Gastrocnemius medialis (tissue), 4 donors: Measurements from ENCODE around the gene LRMDA. TPM values are rescaled to one million over a fixed set of nuclear protein-coding genes. Genes with fewer than 3 reads are reported as not detected.

Source experiments
- ATAC-seq, 2 donors: fragments of 150-250 bp; one replicate each; pipeline ENCODE4 v1.9.1; 2016
- DNase-seq, 2 donors: peaks; one replicate each; pipeline ENCODE4 v3.0.0-alpha.2; 2019
- H3K27ac ChIP-seq, 4 donors: fragments of 200-600 bp; sonication (generic); 1 replicate in 1 of 4; 2 replicates in 3 of 4; pipeline ENCODE4 v1.5.1; 2016 to 2018; ENCODE audit warnings: mild to moderate bottlenecking in 2 of 4, moderate library complexity in 1 of 4
- H3K27me3 ChIP-seq, 3 donors: fragments of 200-600 bp; sonication (generic) in 2 of 3; 1 replicate in 1 of 3; 2 replicates in 2 of 3; pipeline versions ENCODE4 v1.5.1 to v1.6.0; 2016 to 2019; ENCODE audit warnings: mild to moderate bottlenecking in 1 of 3, moderate library complexity in 1 of 3
- H3K36me3 ChIP-seq, 2 donors: fragments of 200-600 bp; sonication (generic) in 1 of 2; one replicate each; pipeline ENCODE4 v1.5.1; 2017 to 2018
- H3K4me1 ChIP-seq, 2 donors: fragments of 200-600 bp; sonication (generic) in 1 of 2; one replicate each; pipeline ENCODE4 v1.5.1; 2016 to 2017; ENCODE audit warnings: mild to moderate bottlenecking in 2 of 2
- H3K4me3 ChIP-seq, 4 donors: fragments of 200-600 bp; sonication (generic) in 3 of 4; 1 replicate in 1 of 4; 2 replicates in 3 of 4; pipeline ENCODE4 v1.5.1; 2016 to 2019; ENCODE audit warnings: mild to moderate bottlenecking in 2 of 4
- H3K9me3 ChIP-seq, 3 donors: fragments of 200-600 bp; sonication (generic) in 2 of 3; 1 replicate in 1 of 3; 2 replicates in 2 of 3; pipeline ENCODE4 v1.5.1; 2016 to 2019
- POLR2A ChIP-seq, 2 donors: fragments of 450-650 bp; IDR thresholded peaks; one replicate each; pipeline ENCODE4 v1.6.1; 2017; ENCODE audit warnings: antibody characterized with exemption in 2 of 2, mild to moderate bottlenecking in 2 of 2, moderate library complexity in 2 of 2
- in situ Hi-C, 4 donors: fragments of 200-750 bp; cut with MboI; loops; one replicate each; pipeline versions ENCODE4 v1.15.0 to v1.8.0; 2017; ENCODE audit warnings: low sequenced_read_pairs in 4 of 4
- intact Hi-C: fragments of 100-400 bp; cut with DNase I; formaldehyde crosslinking; loops from one replicate; pipeline ENCODE4 v1.15.1; 2023; ENCODE audit warnings: low total_unique reads
- total RNA-seq, 4 donors: library from RNA; depleted of rRNA; stranded (reverse); fragments of >200 nt; gene quantifications; one replicate each; pipeline versions ENCODE4 v1.1.0 to v1.2.3, GENCODE V29; 2016
- TF ChIP-seq, protein P1 (sequence below), 5 experiments: fragments of 450-650 bp in 3 of 5; fragments of 200-600 bp in 2 of 5; sonication (generic) in 2 of 5; IDR thresholded peaks in 4 of 5; conservative IDR thresholded peaks in 1 of 5; 1 replicate in 4 of 5; 2 replicates in 1 of 5; pipeline ENCODE4 v1.5.1; 2016 to 2019; ENCODE audit warnings: antibody characterized with exemption in 5 of 5, mild to moderate bottlenecking in 3 of 5, moderate library complexity in 3 of 5

LRMDA gene
- total RNA-seq, 4 donors from 2014 or later, result 0.80 to 4.5 (median 1.4) TPM

DNA sequence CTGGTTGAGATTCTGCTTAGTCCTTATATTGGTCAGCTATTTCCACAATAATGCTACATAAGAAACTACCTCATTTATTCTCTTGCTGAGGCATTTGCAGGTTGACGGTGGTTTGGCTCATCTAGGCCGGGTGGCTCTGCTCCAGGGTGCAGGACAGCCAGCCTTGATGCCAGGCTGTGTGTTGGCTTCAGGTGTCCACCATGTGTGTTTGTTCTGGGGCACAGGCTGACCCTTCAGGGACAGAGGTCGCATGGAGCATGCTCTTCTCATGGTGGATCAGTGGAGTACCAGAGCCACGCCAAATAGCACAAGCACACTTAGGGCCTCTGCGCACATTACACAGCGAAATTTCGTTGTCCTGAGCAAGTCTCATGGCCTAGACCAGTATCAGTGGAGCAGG is 249.9 kb downstream of the LRMDA start:
- DNase-seq (no peak), ATAC-seq (no peak)
- H3K9me3 ChIP-seq, result no peaks in the 10 kb centered on the region
- H3K4me1 ChIP-seq, result no peaks in the 10 kb centered on the region
- H3K27ac ChIP-seq, result no peak overlapping the region
- intact Hi-C loops, result no loop called here
- H3K4me3 ChIP-seq, result no peak overlapping the region
- H3K27me3 ChIP-seq, result no peaks in the 10 kb centered on the region
- H3K36me3 ChIP-seq, result no peaks in the 10 kb centered on the region
- in situ Hi-C loops, result no loop called here
- TF ChIP-seq, protein P1, sequence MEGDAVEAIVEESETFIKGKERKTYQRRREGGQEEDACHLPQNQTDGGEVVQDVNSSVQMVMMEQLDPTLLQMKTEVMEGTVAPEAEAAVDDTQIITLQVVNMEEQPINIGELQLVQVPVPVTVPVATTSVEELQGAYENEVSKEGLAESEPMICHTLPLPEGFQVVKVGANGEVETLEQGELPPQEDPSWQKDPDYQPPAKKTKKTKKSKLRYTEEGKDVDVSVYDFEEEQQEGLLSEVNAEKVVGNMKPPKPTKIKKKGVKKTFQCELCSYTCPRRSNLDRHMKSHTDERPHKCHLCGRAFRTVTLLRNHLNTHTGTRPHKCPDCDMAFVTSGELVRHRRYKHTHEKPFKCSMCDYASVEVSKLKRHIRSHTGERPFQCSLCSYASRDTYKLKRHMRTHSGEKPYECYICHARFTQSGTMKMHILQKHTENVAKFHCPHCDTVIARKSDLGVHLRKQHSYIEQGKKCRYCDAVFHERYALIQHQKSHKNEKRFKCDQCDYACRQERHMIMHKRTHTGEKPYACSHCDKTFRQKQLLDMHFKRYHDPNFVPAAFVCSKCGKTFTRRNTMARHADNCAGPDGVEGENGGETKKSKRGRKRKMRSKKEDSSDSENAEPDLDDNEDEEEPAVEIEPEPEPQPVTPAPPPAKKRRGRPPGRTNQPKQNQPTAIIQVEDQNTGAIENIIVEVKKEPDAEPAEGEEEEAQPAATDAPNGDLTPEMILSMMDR (IDR thresholded peaks at IDR 0.05 in 4 of 5, conservative IDR thresholded peaks at IDR 0.05 in 1 of 5), result no peak
- TF ChIP-seq POLR2A (IDR thresholded peaks at IDR 0.05), result no peak

DNA sequence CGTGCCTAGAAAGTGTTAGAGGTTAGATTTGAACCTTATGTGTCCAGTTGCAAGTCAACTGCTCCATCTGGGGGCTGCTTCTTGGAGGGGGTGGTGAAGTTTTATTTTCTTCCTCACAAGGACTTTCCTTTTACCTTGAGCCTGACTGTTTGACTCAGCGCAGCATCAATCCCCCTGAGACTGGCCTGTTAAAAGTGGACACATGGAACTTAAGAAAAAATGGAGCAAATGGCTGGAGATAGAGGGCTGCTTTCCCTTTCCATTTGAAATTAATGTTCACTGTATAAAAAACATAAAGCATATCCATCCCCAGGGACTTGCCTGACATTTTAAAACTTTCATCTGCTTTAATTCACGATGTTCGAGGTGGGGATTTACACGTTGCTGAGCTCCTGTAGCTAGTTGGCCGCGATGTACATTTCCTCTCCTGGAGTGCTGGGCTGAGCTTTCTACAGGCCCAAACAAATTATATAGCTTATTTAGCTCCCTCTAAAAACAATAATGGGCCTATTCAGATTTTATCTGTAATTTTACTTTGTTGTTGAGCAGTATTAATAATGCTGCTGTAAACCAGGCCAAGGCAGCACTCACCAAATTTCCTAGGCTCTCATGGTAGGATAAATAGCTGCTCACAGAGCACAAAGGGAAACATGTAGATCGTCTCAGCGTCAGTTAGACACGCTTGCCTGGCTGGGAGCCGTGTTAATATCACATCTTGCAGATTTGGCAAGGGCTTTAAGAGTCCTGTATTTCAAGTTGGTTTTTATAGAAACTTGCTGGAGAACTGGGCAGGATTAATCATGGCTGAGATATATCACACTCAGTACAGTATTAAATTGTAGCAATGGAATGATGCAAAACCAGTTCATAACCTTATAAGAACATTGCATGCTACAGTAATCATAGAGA is 251.5 kb downstream of the LRMDA start:
- no peaks in the 10 kb centered on the region for H3K4me1 ChIP-seq
- DNase-seq (no peak), ATAC-seq (no peak)
- in situ Hi-C loops (no loop called here), intact Hi-C loops (no loop called here)
- no peaks in the 10 kb centered on the region for H3K9me3 ChIP-seq
- H3K4me3 ChIP-seq, result no peak overlapping the region
- H3K36me3 ChIP-seq, result no peaks in the 10 kb centered on the region
- no peak for TF ChIP-seq POLR2A (IDR thresholded peaks at IDR 0.05)
- TF ChIP-seq, protein P1 (IDR thresholded peaks at IDR 0.05 in 4 of 5, conservative IDR thresholded peaks at IDR 0.05 in 1 of 5), result no peak
- H3K27ac ChIP-seq, result no peak overlapping the region
- no peaks in the 10 kb centered on the region for H3K27me3 ChIP-seq

DNA sequence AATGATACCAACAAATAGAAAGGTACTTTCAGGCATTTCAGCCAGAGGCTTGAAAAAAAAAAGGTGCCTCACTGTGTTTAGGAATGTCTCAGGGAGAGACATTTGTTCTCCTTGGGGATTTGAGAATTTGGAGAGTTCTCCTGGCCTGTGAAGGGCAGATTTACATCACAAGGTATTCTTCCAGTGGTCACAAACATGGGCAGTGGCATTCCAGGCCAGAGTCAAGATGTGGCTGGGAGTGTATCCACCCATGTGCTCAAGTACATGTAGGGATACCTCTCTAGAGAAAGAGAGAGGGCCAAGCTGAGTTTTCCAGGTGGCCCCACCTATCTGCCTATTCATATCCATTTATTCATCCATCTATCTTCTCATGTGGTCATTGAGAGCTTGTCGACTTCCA is 253.8 kb downstream of the LRMDA start:
- in situ Hi-C loops, result no loop called here
- Histone ChIP-seq H3K9me3 (no peaks in the 10 kb centered on the region), H3K4me1 (no peaks in the 10 kb centered on the region), H3K4me3 (no peak overlapping the region), H3K27ac (no peak overlapping the region), H3K36me3 (no peaks in the 10 kb centered on the region), H3K27me3 (no peaks in the 10 kb centered on the region)
- intact Hi-C loops, result no loop called here
- DNase-seq (no peak), ATAC-seq (no peak)
- TF ChIP-seq, protein P1 (IDR thresholded peaks at IDR 0.05 in 4 of 5, conservative IDR thresholded peaks at IDR 0.05 in 1 of 5), result no peak
- no peak for TF ChIP-seq POLR2A (IDR thresholded peaks at IDR 0.05)

DNA sequence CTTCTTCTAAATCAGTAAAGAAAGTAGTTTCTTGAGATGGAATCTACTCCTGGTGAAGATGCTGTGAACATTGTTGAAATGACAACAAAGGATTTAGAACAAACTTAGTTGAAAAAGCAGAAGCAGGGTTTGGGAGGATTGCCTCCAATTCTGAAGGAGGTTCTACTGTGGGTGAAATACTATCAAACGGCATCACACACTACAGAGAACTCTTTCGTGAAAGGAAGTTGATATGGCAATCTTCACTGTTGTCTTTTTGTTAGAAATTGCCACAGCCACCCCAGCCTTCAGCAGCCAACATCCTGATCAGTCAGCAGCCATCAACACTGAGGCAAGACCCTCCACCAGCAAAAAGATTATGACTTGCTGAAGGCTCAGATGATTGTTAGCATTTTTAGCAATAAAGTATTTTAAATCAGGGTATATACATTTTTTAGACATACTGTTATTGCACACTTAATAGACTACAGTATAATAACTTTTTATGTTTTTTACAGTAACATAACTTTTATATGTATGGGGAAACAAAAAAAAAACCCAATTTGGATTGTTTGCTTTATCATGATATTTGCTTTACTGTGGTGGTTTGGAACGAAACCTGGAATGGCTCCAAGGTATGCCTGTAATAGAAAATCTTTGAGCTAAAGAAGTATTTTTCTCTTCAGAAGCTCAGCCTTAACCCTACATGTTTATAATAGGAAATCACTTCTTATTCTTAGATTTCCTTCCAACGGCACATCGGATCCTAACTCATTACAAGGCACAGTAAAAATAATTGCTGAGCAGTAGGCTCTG is 257.3 kb downstream of the LRMDA start:
- TF ChIP-seq, protein P1 (IDR thresholded peaks at IDR 0.05 in 4 of 5, conservative IDR thresholded peaks at IDR 0.05 in 1 of 5), result no peak
- H3K27ac ChIP-seq, result no peak overlapping the region
- no peak overlapping the region for H3K4me3 ChIP-seq
- no peak for DNase-seq
- no peak for ATAC-seq
- intact Hi-C loops (no loop called here), in situ Hi-C loops (no loop called here)
- no peaks in the 10 kb centered on the region for H3K36me3 ChIP-seq
- H3K27me3 ChIP-seq, result no peaks in the 10 kb centered on the region
- H3K4me1 ChIP-seq, result no peaks in the 10 kb centered on the region
- H3K9me3 ChIP-seq, result no peaks in the 10 kb centered on the region
